Mesendoderm (in vitro differentiated cells): ENCODE measurements around the gene PIK3IP1.

Experiments
- DNase-seq: peaks from one replicate; pipeline ENCODE4 v3.0.0; 2013
- H2AK5ac ChIP-seq: 2 replicates; pipeline ENCODE4 v1.6.1; 2013; ENCODE audit warnings: low read length, inconsistent platforms
- H2BK120ac ChIP-seq: 2 replicates; pipeline ENCODE4 v1.6.1; 2013; ENCODE audit warnings: low read depth, mild to moderate bottlenecking, low read length, moderate library complexity, mixed read lengths
- H2BK15ac ChIP-seq: replicated peaks from 2 replicates; pipeline ENCODE4 v1.6.1; 2013; ENCODE audit warnings: low read depth, mild to moderate bottlenecking, moderate library complexity
- H2BK5ac ChIP-seq: 2 replicates; pipeline ENCODE4 v1.6.1; 2013; ENCODE audit warnings: low read length, inconsistent platforms
- H3K18ac ChIP-seq: 2 replicates; pipeline ENCODE4 v1.6.1; 2013; ENCODE audit warnings: mild to moderate bottlenecking, low read length, mixed read lengths
- H3K23ac ChIP-seq: one replicate; pipeline ENCODE4 v1.6.1; 2013; ENCODE audit warnings: low read length
- H3K27ac ChIP-seq: 2 replicates; pipeline ENCODE4 v1.5.1; 2013; ENCODE audit warnings: low read depth, mild to moderate bottlenecking, inconsistent platforms, low read length, moderate library complexity
- H3K27me3 ChIP-seq: 2 replicates; pipeline ENCODE4 v1.6.1; 2013; ENCODE audit warnings: low read length, control low read depth, mild to moderate bottlenecking, inconsistent platforms; ENCODE audit not compliant: insufficient read depth, poor library complexity
- H3K36me3 ChIP-seq: 2 replicates; pipeline ENCODE4 v1.6.1; 2013; ENCODE audit warnings: low read length, inconsistent platforms; ENCODE audit not compliant: control insufficient read depth, insufficient read depth
- H3K4ac ChIP-seq: one replicate; pipeline ENCODE4 v1.6.1; 2013; ENCODE audit warnings: low read depth, mild to moderate bottlenecking, low read length, moderate library complexity
- H3K4me1 ChIP-seq: 2 replicates; pipeline ENCODE4 v1.6.1; 2013; ENCODE audit warnings: low read depth, low read length, inconsistent platforms; ENCODE audit not compliant: control insufficient read depth
- H3K4me2 ChIP-seq: 2 replicates; pipeline ENCODE4 v1.6.1; 2013; ENCODE audit warnings: low read length
- H3K4me3 ChIP-seq: 2 replicates; pipeline ENCODE4 v1.5.1; 2013; ENCODE audit warnings: mild to moderate bottlenecking, low read length
- H3K56ac ChIP-seq: one replicate; pipeline ENCODE4 v1.6.1; 2013; ENCODE audit warnings: low read length
- H3K79me1 ChIP-seq: 2 replicates; pipeline ENCODE4 v1.6.1; 2013; ENCODE audit warnings: low read length, inconsistent platforms
- H3K79me2 ChIP-seq: 2 replicates; pipeline ENCODE4 v1.6.1; 2013; ENCODE audit warnings: mild to moderate bottlenecking, low read length; ENCODE audit not compliant: control insufficient read depth, insufficient read depth
- H3K9ac ChIP-seq: 2 replicates; pipeline ENCODE4 v1.6.1; 2013; ENCODE audit warnings: low read length, inconsistent platforms
- H4K5ac ChIP-seq: one replicate; pipeline ENCODE4 v1.6.1; 2013; ENCODE audit warnings: low read length
- H4K8ac ChIP-seq: one replicate; pipeline ENCODE4 v1.6.1; 2013; ENCODE audit warnings: low read depth, mild to moderate bottlenecking, control low read depth, low read length, moderate library complexity
- WGBS: extraction: QIAGEN DNeasy Blood & Tissue Kit; methylation state at CpG from one replicate; pipeline ENCODE4 v1.1.7; 2013; ENCODE audit warnings: low lambda C conversion rate, missing lambda C conversion rate; ENCODE audit not compliant: insufficient coverage; ENCODE audit errors: extremely low coverage; 5-methylcytosine and 5-hydroxymethylcytosine counted together

The PIK3IP1 gene

DNA sequence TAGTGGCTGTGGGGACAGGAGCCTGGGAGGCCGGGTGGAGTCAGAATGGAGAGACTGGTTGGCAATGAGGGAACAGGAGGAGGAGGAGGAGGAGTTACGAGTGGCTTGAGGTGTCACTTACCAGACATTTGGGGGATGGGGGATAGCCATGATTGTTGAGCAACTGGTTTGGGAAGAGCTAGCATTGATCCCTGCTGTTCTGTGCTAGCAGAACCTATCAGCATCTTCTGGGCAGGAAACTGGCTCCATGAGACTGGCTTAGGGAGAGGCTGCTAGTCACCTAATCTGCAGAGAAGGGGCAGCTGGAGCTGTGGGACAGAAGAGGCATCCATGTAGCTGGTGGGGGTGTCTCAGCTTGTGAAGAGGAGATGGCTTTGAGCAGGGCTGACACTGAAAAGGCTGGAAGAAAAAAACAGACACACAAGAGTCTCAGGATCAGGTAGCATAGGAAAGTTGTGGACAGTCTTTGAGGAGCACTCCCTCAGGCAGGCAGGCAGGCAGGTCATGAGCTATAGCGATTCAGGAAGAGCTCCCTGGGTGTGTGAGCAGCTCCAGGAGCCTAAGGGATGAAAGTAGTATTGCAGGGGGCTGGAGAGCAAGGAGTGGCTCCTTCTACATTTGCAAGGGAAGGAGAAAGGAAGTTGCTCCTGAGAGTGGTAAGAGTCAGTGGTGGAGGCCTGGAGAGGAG, 22.3 kb downstream of the PIK3IP1 start:
- no peak overlapping the region for H2BK120ac ChIP-seq
- peaks cover 4% of the 10 kb centered on the region for H3K36me3 ChIP-seq
- DNase-seq = peak; percentile 98

DNA sequence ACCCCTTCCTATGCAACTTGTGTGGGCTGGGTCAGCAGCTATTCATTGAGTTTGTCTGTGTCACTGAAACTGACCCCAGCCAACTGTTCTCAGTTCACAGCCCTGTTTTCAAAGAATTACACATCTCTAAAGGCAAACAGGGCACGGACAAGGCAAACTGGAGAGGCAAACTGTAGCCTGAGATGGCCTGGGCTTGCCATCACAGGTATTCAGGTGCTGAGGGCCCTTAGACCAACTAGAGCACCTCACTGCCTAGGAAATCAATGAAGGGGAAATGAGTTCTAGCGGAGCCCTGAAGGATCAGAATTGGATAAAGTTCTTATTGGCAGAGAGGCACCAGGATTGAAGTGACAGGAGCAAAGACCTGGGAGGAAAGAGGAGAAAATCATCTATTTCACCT, 24.0 kb downstream of the PIK3IP1 start:
- Histone ChIP-seq H3K27ac (no peak overlapping the region), H4K5ac (no peak overlapping the region), H3K4me2 (no peak overlapping the region), H3K27me3 (no peaks in the 10 kb centered on the region), H2BK5ac (no peak overlapping the region), H3K56ac (no peak overlapping the region), H3K4ac (no peak overlapping the region), H3K4me3 (no peak overlapping the region), H3K79me2 (no peaks in the 10 kb centered on the region), H3K36me3 (peaks cover 2% of the 10 kb centered on the region), H2AK5ac (no peak overlapping the region), H3K79me1 (no peaks in the 10 kb centered on the region), H3K18ac (no peak overlapping the region), H3K23ac (no peak overlapping the region), H4K8ac (no peak overlapping the region), H2BK15ac (no peak overlapping the region), H3K9ac (no peak overlapping the region), H3K4me1 (peaks cover 11% of the 10 kb centered on the region), H2BK120ac (no peak overlapping the region)
- no CpG with 5 or more reads among the region's 2 CpGs for WGBS
- DNase-seq = no peak

More for the DNA sequence above, 22.3 kb downstream of the PIK3IP1 start:
- H3K4me2 ChIP-seq = no peak overlapping the region
- H2AK5ac ChIP-seq = no peak overlapping the region
- peaks cover 11% of the 10 kb centered on the region for H3K4me1 ChIP-seq
- H4K8ac ChIP-seq = no peak overlapping the region
- no peak overlapping the region for H3K4me3 ChIP-seq
- no peak overlapping the region for H3K18ac ChIP-seq
- WGBS = no CpG with 5 or more reads among the region's 3 CpGs
- peak overlapping the region; percentile 64 for H3K27ac ChIP-seq
- H2BK5ac ChIP-seq = peak overlapping the region; percentile 48
- no peak overlapping the region for H3K4ac ChIP-seq
- H3K27me3 ChIP-seq = no peaks in the 10 kb centered on the region
- no peak overlapping the region for H4K5ac ChIP-seq
- H3K79me1 ChIP-seq = no peaks in the 10 kb centered on the region
- H3K56ac ChIP-seq = peak overlapping the region; percentile 77
- no peak overlapping the region for H3K23ac ChIP-seq
- no peak overlapping the region for H2BK15ac ChIP-seq
- H3K9ac ChIP-seq = peak overlapping the region; percentile 20
- no peaks in the 10 kb centered on the region for H3K79me2 ChIP-seq

DNA sequence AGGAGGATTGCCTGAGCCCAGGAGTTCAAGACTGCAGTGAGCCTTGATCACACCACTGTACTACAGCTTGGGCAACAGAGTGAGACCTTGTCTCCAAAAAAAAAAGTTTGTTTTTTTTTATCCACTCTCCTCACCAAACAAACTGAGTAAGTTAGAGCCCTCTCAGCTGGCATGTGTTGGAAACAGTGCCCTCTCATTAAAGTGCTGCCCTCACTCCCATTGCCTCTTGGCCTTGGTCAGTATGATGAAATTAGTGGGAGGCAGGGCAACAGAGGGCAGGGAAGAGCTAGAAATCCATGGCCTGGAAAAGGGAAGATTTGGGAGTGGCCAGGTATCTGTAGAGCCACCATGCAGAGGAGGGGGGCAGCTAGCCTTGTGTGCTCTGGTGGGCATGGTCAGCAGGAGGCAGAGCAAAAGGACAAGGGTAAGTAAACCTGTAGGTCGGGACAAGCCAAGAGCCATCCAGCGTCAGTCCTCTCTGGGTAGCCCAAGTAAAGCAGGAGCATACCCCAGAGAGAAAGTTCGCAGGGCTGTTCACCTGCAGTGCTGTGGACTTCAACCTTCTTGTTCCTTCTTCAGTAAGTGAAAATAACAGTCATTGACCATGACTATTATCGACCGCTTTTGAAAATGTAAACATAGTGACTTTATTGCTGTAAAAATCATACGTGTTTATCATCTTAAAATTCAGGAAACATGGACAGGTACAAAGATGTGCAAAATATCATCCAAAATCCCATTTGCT, 28.2 kb downstream of the PIK3IP1 start:
- H3K79me2 ChIP-seq = no peaks in the 10 kb centered on the region
- H2BK120ac ChIP-seq = no peak overlapping the region
- no peak overlapping the region for H3K4ac ChIP-seq
- no peak for DNase-seq
- no peak overlapping the region for H2AK5ac ChIP-seq
- no peak overlapping the region for H3K9ac ChIP-seq
- H3K27ac ChIP-seq = no peak overlapping the region
- H2BK15ac ChIP-seq = no peak overlapping the region
- no peaks in the 10 kb centered on the region for H3K4me1 ChIP-seq
- H3K4me2 ChIP-seq = no peak overlapping the region
- H2BK5ac ChIP-seq = no peak overlapping the region
- no peak overlapping the region for H3K56ac ChIP-seq
- no peak overlapping the region for H4K5ac ChIP-seq
- H3K36me3 ChIP-seq = peaks cover 6% of the 10 kb centered on the region
- H3K23ac ChIP-seq = no peak overlapping the region
- H3K4me3 ChIP-seq = no peak overlapping the region
- whole genome bisulfite sequencing = no CpG with 5 or more reads among the region's 6 CpGs
- H4K8ac ChIP-seq = no peak overlapping the region
- no peaks in the 10 kb centered on the region for H3K27me3 ChIP-seq
- no peaks in the 10 kb centered on the region for H3K79me1 ChIP-seq
- H3K18ac ChIP-seq = no peak overlapping the region

DNA sequence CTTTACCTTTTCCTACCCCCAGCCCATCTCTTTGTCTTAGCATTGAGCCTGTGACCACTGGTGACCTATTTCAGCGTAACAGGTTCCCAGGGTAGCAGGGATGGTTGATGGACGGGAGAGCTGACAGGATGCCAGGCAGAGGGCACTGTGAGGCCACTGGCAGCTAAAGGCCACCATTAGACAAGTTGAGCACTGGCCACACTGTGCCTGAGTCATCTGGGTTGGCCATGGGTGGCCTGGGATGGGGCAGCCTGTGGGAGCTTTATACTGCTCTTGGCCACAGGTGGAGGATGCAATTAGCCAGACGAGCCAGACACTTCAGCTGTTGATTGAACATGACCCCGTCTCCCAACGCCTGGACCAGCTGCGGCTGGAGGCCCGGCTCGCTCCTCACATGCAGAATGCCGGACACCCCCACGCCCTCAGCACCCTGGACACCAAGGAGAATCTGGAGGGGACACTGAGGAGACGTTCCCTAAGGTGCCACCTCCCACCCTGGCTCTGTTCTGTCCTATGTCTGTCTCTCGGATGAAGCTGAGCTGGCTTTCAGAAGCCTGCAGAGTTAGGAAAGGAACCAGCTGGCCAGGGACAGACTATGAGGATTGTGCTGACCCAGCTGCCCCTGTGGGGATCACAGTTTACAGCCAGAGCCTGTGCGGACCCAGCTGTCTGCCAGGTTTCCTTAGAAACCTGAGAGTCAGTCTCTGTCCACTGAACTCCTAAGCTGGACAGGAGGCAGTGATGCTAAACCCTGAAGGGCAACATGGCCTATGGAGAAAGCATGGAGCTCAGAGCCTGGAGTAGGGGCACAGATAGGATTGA, 29.8 kb downstream of the PIK3IP1 start:
- Histone ChIP-seq H3K18ac (no peak overlapping the region), H3K4me3 (no peak overlapping the region), H3K4me2 (no peak overlapping the region), H3K9ac (no peak overlapping the region), H3K27me3 (no peaks in the 10 kb centered on the region), H2BK15ac (no peak overlapping the region), H3K4me1 (no peaks in the 10 kb centered on the region), H2BK5ac (no peak overlapping the region), H2AK5ac (no peak overlapping the region), H3K36me3 (peaks cover 6% of the 10 kb centered on the region), H3K23ac (no peak overlapping the region), H3K56ac (no peak overlapping the region), H3K27ac (no peak overlapping the region), H2BK120ac (no peak overlapping the region), H3K79me1 (no peaks in the 10 kb centered on the region), H3K4ac (no peak overlapping the region), H4K8ac (no peak overlapping the region), H3K79me2 (no peaks in the 10 kb centered on the region), H4K5ac (no peak overlapping the region)
- no CpG with 5 or more reads among the region's 13 CpGs for WGBS
- DNase-seq = no peak

DNA sequence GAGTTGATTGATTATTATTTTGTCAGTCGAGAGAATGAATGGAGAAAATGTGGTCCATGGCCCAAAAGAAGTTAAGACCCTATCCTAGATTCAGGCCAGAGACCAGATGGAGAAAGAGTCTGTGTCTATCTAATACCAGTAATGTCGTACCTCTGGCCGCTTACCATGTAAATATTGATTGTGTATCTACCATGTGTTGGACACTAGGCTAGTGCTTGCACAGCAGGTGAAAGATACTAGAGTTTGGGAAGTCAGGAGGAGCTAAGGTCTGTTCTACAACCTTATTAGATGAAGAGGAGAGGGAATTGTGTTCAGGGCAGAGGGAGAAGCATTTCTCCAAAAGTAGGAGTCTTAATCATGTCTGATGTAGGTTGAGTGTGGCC, 31.8 kb downstream of the PIK3IP1 start:
- DNase-seq = no peak
- H4K5ac ChIP-seq = no peak overlapping the region
- no peak overlapping the region for H3K56ac ChIP-seq
- H2BK5ac ChIP-seq = no peak overlapping the region
- peaks cover 5% of the 10 kb centered on the region for H3K36me3 ChIP-seq
- no peak overlapping the region for H3K27ac ChIP-seq
- H2BK120ac ChIP-seq = no peak overlapping the region
- H3K79me2 ChIP-seq = no peaks in the 10 kb centered on the region
- H3K9ac ChIP-seq = no peak overlapping the region
- H3K4me2 ChIP-seq = no peak overlapping the region
- H3K4me1 ChIP-seq = no peaks in the 10 kb centered on the region
- H3K18ac ChIP-seq = no peak overlapping the region
- no peak overlapping the region for H3K4ac ChIP-seq
- H3K4me3 ChIP-seq = no peak overlapping the region
- H3K27me3 ChIP-seq = no peaks in the 10 kb centered on the region
- WGBS = no CpG with 5 or more reads among the region's 3 CpGs
- H2AK5ac ChIP-seq = no peak overlapping the region
- no peak overlapping the region for H3K23ac ChIP-seq
- peaks cover 2% of the 10 kb centered on the region for H3K79me1 ChIP-seq
- H2BK15ac ChIP-seq = no peak overlapping the region
- no peak overlapping the region for H4K8ac ChIP-seq
